ENCODE measurements around the gene FTO.

GRCh38 chr16:53892155-53892554 is 188.2 kb downstream of the FTO start:
- TF ChIP-seq CTCF (IDR thresholded peaks at IDR 0.05) (peak; percentile 45 to 79 (median 74)), POLR2A (IDR thresholded peaks at IDR 0.05) (no peak)

Data from thyroid gland (tissue), 4 donors.